GM12873 (cell line): Measurements from ENCODE around the gene POGLUT3.

Experiments used
- TF ChIP-seq, protein P1 (sequence below): IDR thresholded peaks from 2 replicates; pipeline ENCODE4 v1.5.1; 2012; ENCODE audit warnings: low read depth, mild to moderate bottlenecking, moderate library complexity, low read length, control low read depth; ENCODE audit not compliant: insufficient read depth; ENCODE audit errors: missing control alignments

The POGLUT3 gene

GRCh38 chr11:108535384-108535955, 37.3 kb upstream of the POGLUT3 start:
- TF ChIP-seq, protein P1, sequence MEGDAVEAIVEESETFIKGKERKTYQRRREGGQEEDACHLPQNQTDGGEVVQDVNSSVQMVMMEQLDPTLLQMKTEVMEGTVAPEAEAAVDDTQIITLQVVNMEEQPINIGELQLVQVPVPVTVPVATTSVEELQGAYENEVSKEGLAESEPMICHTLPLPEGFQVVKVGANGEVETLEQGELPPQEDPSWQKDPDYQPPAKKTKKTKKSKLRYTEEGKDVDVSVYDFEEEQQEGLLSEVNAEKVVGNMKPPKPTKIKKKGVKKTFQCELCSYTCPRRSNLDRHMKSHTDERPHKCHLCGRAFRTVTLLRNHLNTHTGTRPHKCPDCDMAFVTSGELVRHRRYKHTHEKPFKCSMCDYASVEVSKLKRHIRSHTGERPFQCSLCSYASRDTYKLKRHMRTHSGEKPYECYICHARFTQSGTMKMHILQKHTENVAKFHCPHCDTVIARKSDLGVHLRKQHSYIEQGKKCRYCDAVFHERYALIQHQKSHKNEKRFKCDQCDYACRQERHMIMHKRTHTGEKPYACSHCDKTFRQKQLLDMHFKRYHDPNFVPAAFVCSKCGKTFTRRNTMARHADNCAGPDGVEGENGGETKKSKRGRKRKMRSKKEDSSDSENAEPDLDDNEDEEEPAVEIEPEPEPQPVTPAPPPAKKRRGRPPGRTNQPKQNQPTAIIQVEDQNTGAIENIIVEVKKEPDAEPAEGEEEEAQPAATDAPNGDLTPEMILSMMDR = no peak

- TF ChIP-seq, protein P1 = no peak
Observed at GRCh38 chr11:108534274-108534882, 36.2 kb upstream of the POGLUT3 start.

DNA sequence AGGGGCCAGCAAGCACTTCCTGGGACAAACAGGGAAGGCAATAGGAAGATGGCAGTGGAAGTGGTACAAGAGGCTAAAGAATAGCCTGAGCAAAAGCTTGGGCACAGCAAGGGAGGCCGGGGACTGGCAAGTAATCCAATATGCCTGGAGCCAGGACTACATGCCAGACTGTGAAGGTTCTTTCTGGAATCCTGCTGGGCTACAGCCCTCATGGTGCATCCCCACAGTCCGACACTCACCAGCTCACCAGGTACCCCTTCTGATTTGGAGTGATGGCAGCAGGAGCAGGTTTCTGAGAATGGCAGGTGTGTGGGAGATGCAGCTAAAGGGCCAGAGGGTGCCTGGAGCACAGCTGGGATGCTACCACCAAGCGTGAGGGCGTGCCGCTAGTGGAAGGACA, 32.2 kb upstream of the POGLUT3 start:
- TF ChIP-seq, protein P1 = no peak

- TF ChIP-seq, protein P1 = no peak
Observed at GRCh38 chr11:108527382-108527781, 29.2 kb upstream of the POGLUT3 start.

GRCh38 chr11:108525161-108525560, 27.0 kb upstream of the POGLUT3 start:
- TF ChIP-seq, protein P1 = no peak

GRCh38 chr11:108524422-108524821, 26.2 kb upstream of the POGLUT3 start:
- TF ChIP-seq, protein P1 = no peak

DNA sequence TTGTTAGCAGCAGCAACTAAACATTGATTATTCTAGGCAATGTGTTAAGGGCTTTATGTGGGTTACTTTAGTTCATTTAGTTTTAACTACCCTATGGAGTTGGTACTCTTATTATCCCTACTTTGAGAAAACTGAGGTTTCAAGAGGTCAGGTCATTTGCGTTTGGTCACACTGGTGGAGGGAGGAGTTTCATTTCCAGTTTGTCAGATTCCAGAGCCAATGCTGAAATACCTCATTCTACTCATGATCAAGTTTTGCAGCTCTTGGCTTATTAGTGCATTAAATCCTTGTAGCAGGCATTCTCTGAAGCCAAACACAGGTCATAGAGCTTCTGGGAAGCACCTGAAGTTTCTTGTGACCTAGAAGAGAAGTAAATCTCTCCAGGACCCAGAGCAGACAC, 24.1 kb upstream of the POGLUT3 start:
- TF ChIP-seq, protein P1 = no peak

DNA sequence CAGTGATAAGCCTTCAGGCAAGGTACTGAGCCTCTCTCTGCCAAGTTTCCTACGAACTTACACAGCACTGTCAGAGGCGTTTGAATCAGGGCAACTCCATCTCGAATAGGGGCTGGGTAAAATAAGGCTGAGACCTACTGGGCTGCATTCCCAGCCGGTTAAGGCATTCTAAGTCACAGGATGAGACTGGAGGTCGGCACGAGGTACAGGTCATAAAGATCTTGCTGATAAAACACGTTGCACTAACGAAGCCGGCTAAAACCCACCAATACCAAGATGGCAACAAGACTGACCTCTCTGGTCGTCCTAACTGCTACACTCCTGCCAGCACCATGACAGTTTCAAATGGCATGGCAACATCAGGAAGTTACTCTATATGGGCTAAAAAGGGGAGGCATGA, 20.4 kb upstream of the POGLUT3 start:
- TF ChIP-seq, protein P1 = no peak
